DMS 273 treated with DMSO at 0.1 percent for 48 hours (cell line): ENCODE measurements around the gene MAGEB17.
"Not testable (repeated sequence)": the region's sequence is repeated elsewhere in the genome, so short reads cannot be mapped to it uniquely, and the experiment has no call there.

Experiments used
- DNase-seq: peaks from one replicate; lab custom pipeline; 2025; lab: John Stamatoyannopoulos, UW

Gene MAGEB17

GRCh38 chrX:16167181-16167580 is at the start of gene MAGEB17:
MAGEB17 (plus strand) TSS chrX:16167481; CDS start chrX:16170383, 2,902 bp downstream.
- no peak for DNase-seq

- no peak for DNase-seq
These were observed 47.7 kb upstream of the MAGEB17 start for GRCh38 chrX:16119353-16120220.

- no peak for DNase-seq
These were observed 46.9 kb upstream of the MAGEB17 start for GRCh38 chrX:16120431-16120830.

GRCh38 chrX:16123222-16123786 is 44.0 kb upstream of the MAGEB17 start, which contains the start of gene GRPR:
GRPR (plus strand) TSS chrX:16123565; CDS start chrX:16123954, 389 bp downstream.
- peak; percentile 68 for DNase-seq

GRCh38 chrX:16124201-16124600 is 43.1 kb upstream of the MAGEB17 start:
- DNase-seq: no peak

GRCh38 chrX:16125520-16126149 is 41.6 kb upstream of the MAGEB17 start:
- no peak for DNase-seq

- DNase-seq: no peak
These were observed 36.6 kb upstream of the MAGEB17 start for GRCh38 chrX:16130707-16131106.

- DNase-seq: no peak
These were observed 32.3 kb upstream of the MAGEB17 start for GRCh38 chrX:16134936-16135335.

- no peak for DNase-seq
These were observed 31.2 kb upstream of the MAGEB17 start for GRCh38 chrX:16136080-16136479.

GRCh38 chrX:16137416-16138107 is 29.7 kb upstream of the MAGEB17 start:
- DNase-seq: no peak

- DNase-seq: no peak
These were observed 29.2 kb upstream of the MAGEB17 start for GRCh38 chrX:16138108-16138427.

GRCh38 chrX:16140448-16140847 is 26.8 kb upstream of the MAGEB17 start:
- no peak for DNase-seq

- no peak for DNase-seq
These were observed 26.3 kb upstream of the MAGEB17 start for GRCh38 chrX:16140983-16141382.

GRCh38 chrX:16141422-16142245 is 25.6 kb upstream of the MAGEB17 start:
- no peak for DNase-seq

GRCh38 chrX:16142246-16142558 is 25.1 kb upstream of the MAGEB17 start:
- no peak for DNase-seq

- no peak for DNase-seq
These were observed 23.3 kb upstream of the MAGEB17 start for GRCh38 chrX:16143968-16144367.

GRCh38 chrX:16144420-16144819 is 22.9 kb upstream of the MAGEB17 start:
- DNase-seq: no peak

- DNase-seq: not testable (repeated sequence)
These were observed 22.2 kb upstream of the MAGEB17 start for GRCh38 chrX:16145093-16145492.

GRCh38 chrX:16145656-16146055 is 21.6 kb upstream of the MAGEB17 start:
- DNase-seq: no peak

GRCh38 chrX:16148896-16149295 is 18.4 kb upstream of the MAGEB17 start:
- no peak for DNase-seq

- DNase-seq: no peak
These were observed 11.6 kb upstream of the MAGEB17 start for GRCh38 chrX:16155581-16156096.
